ENCODE data around the gene DNAI4. TPM values are rescaled to one million over a fixed set of nuclear protein-coding genes. Genes with fewer than 3 reads are reported as not detected.

DNAI4 gene
- total RNA-seq, 2 donors from 2014 or later = 4.6 to 6.7 TPM

- no peak overlapping the region for H3K9ac ChIP-seq (ENCODE audit: extremely low read depth, low read length, poor library complexity, severe bottlenecking)
- no peak for TF ChIP-seq CTCF (conservative IDR thresholded peaks at IDR 0.05)
- Mint-ChIP-seq H3K27me3 (ENCODE audit: insufficient read depth) (no peaks in the 10 kb centered on the region), H3K36me3 (ENCODE audit: low read depth) (peaks cover 65% of the 10 kb centered on the region), H3K9me3 (no peaks in the 10 kb centered on the region), H3K4me3 (no peak overlapping the region), H3K27ac (no peak overlapping the region), H3K4me1 (no peaks in the 10 kb centered on the region)
- H3K4me1 ChIP-seq (ENCODE audit: control insufficient read depth, insufficient read depth, low read length) = no peaks in the 10 kb centered on the region
- no peak overlapping the region for H3K27ac ChIP-seq (ENCODE audit: low read depth, low read length)
- no peaks in the 10 kb centered on the region for H3K9me3 ChIP-seq (ENCODE audit: control insufficient read depth, low read length)
- no peaks in the 10 kb centered on the region for H3K27me3 ChIP-seq (ENCODE audit: control insufficient read depth, insufficient read depth, low read length, poor library complexity, severe bottlenecking)
- H3K36me3 ChIP-seq (ENCODE audit: control insufficient read depth, insufficient read depth, low read length) = peaks cover 71% of the 10 kb centered on the region
- no peak overlapping the region for H3K4me3 ChIP-seq (ENCODE audit: low read length)
- WGBS, 2 experiments (ENCODE audit: insufficient coverage in 1 of 2, insufficient read length in 1 of 2) = 89 to 94% methylated on average over 3 of the region's 3 CpGs
- DNase-seq = no peak
Observed at GRCh38 chr1:66957938-66958337, 33.3 kb upstream of the DNAI4 start.

- Histone ChIP-seq H3K27me3 (ENCODE audit: control insufficient read depth, insufficient read depth, low read length, poor library complexity, severe bottlenecking) (no peaks in the 10 kb centered on the region), H3K27ac (ENCODE audit: low read depth, low read length) (no peak overlapping the region), H3K4me3 (ENCODE audit: low read length) (no peak overlapping the region), H3K9me3 (ENCODE audit: control insufficient read depth, low read length) (no peaks in the 10 kb centered on the region), H3K4me1 (ENCODE audit: control insufficient read depth, insufficient read depth, low read length) (no peaks in the 10 kb centered on the region), H3K36me3 (ENCODE audit: control insufficient read depth, insufficient read depth, low read length) (peaks cover 61% of the 10 kb centered on the region), H3K9ac (ENCODE audit: extremely low read depth, low read length, poor library complexity, severe bottlenecking) (no peak overlapping the region)
- Mint-ChIP-seq H3K4me1 (no peaks in the 10 kb centered on the region), H3K36me3 (ENCODE audit: low read depth) (peaks cover 59% of the 10 kb centered on the region), H3K27me3 (ENCODE audit: insufficient read depth) (no peaks in the 10 kb centered on the region), H3K27ac (no peak overlapping the region), H3K9me3 (no peaks in the 10 kb centered on the region), H3K4me3 (no peak overlapping the region)
- no peak for DNase-seq
- TF ChIP-seq CTCF (conservative IDR thresholded peaks at IDR 0.05) = no peak
- 94 to 100% methylated on average over 1 to 4 of the region's 4 CpGs for WGBS, 2 experiments (ENCODE audit: insufficient coverage in 1 of 2, insufficient read length in 1 of 2)
Observed at GRCh38 chr1:66954208-66954607, 29.6 kb upstream of the DNAI4 start.

- no peak overlapping the region for H3K4me3 Mint-ChIP-seq
- no peak for TF ChIP-seq CTCF (conservative IDR thresholded peaks at IDR 0.05)
Observed at GRCh38 chr1:66951513-66951912, 26.9 kb upstream of the DNAI4 start.

More at GRCh38 chr1:66951513-66951912, 26.9 kb upstream of the DNAI4 start:
- Mint-ChIP-seq H3K9me3 (no peaks in the 10 kb centered on the region), H3K36me3 (ENCODE audit: low read depth) (peaks cover 56% of the 10 kb centered on the region), H3K27me3 (ENCODE audit: insufficient read depth) (no peaks in the 10 kb centered on the region), H3K27ac (no peak overlapping the region), H3K4me1 (no peaks in the 10 kb centered on the region)
- H3K4me3 ChIP-seq (ENCODE audit: low read length) = no peak overlapping the region
- H3K4me1 ChIP-seq (ENCODE audit: control insufficient read depth, insufficient read depth, low read length) = no peaks in the 10 kb centered on the region
- H3K36me3 ChIP-seq (ENCODE audit: control insufficient read depth, insufficient read depth, low read length) = peaks cover 60% of the 10 kb centered on the region
- H3K27me3 ChIP-seq (ENCODE audit: control insufficient read depth, insufficient read depth, low read length, poor library complexity, severe bottlenecking) = no peaks in the 10 kb centered on the region
- DNase-seq = no peak
- WGBS, 2 experiments (ENCODE audit: insufficient coverage in 1 of 2, insufficient read length in 1 of 2) = 94 to 98% methylated on average over 5 to 6 of the region's 6 CpGs
- no peak overlapping the region for H3K27ac ChIP-seq (ENCODE audit: low read depth, low read length)
- H3K9ac ChIP-seq (ENCODE audit: extremely low read depth, low read length, poor library complexity, severe bottlenecking) = no peak overlapping the region
- no peaks in the 10 kb centered on the region for H3K9me3 ChIP-seq (ENCODE audit: control insufficient read depth, low read length)
